HG02571 (cell line): ENCODE results near the gene SH3PXD2B.

Source experiments
- ATAC-seq: cut with Tn5 transposase; IDR thresholded peaks from one replicate; pipeline ENCODE4 v1.9.1; 2021; ENCODE audit warnings: mild to moderate bottlenecking, moderate library complexity; ENCODE audit not compliant: unreplicated experiment

Gene SH3PXD2B

GRCh38 chr5:172281346-172281745 lies 173.0 kb downstream of the SH3PXD2B start:
- ATAC-seq, result no peak

DNA sequence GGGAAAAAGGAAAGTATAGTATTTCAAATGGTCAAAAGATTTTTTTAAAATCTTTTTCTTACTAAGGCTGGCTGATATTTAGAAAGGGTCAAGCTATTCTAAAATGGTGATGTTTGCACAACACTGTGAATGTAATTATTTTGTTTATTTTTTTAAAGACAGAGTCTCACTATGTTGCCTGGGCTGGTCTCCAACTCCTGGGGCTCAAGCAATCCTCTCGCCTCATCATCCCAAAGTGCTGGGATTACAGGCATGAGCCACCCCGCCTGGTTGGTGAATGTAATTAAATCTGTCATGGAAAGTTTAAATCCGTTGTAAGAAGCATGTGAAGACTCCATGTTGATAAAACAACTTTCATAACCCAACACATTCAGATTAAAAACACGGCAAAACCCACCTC lies 173.4 kb downstream of the SH3PXD2B start:
- no peak for ATAC-seq

- no peak for ATAC-seq
Observed at GRCh38 chr5:172280317-172280716, 174.0 kb downstream of the SH3PXD2B start.

DNA sequence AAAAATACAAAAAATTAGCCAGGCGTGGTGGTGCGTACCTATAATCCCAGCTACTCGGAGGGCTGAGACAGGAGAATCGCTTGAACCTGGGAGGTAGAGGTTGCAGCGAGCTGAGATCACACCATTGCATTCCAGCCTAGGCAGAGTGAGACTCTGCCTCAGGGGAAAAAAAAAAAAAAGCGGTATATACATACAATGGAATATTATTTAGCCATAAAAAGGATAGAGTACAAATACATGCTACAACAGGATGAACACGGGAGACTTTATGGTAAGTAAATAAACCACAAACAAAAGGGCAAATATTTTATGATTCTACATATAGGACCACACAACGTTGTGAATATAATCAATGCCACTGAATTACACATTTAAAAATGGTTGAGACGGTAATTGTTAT lies 176.0 kb downstream of the SH3PXD2B start:
- no peak for ATAC-seq

- no peak for ATAC-seq
Observed at GRCh38 chr5:172276214-172276613, 178.1 kb downstream of the SH3PXD2B start.
